ENCODE measurements around the gene SPOCK1. TPM values are rescaled to one million over a fixed set of nuclear protein-coding genes. Genes with fewer than 3 reads are reported as not detected.

The SPOCK1 gene
- total and polyA plus RNA-seq, 7 donors, result 4.2 to 52.7 (median 16.0) TPM

GRCh38 chr5:137097203-137097602 lies 401.9 kb downstream of the SPOCK1 start:
- TF ChIP-seq, protein P1, sequence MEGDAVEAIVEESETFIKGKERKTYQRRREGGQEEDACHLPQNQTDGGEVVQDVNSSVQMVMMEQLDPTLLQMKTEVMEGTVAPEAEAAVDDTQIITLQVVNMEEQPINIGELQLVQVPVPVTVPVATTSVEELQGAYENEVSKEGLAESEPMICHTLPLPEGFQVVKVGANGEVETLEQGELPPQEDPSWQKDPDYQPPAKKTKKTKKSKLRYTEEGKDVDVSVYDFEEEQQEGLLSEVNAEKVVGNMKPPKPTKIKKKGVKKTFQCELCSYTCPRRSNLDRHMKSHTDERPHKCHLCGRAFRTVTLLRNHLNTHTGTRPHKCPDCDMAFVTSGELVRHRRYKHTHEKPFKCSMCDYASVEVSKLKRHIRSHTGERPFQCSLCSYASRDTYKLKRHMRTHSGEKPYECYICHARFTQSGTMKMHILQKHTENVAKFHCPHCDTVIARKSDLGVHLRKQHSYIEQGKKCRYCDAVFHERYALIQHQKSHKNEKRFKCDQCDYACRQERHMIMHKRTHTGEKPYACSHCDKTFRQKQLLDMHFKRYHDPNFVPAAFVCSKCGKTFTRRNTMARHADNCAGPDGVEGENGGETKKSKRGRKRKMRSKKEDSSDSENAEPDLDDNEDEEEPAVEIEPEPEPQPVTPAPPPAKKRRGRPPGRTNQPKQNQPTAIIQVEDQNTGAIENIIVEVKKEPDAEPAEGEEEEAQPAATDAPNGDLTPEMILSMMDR (IDR thresholded peaks at IDR 0.05), result no peak
- no peak for DNase-seq
- H3K27ac ChIP-seq, result no peak overlapping the region
- 78 to 91% (median 91%) methylated on average over 3 of the region's 3 CpGs for WGBS, 3 donors
- no peaks in the 10 kb centered on the region for H3K27me3 ChIP-seq (ENCODE audit: insufficient read depth in 3 of 3, low read length in 2 of 3)
- no peak overlapping the region for H3K4me3 ChIP-seq
- no peaks in the 10 kb centered on the region for H3K4me1 ChIP-seq
- no peaks in the 10 kb centered on the region for H3K36me3 ChIP-seq (ENCODE audit: insufficient read depth in 1 of 2, low read depth in 1 of 2)
- no peaks in the 10 kb centered on the region for H3K9me3 ChIP-seq
- intact Hi-C loops (cut with DNase I), result no loop called here
- no peak for ATAC-seq

DNA sequence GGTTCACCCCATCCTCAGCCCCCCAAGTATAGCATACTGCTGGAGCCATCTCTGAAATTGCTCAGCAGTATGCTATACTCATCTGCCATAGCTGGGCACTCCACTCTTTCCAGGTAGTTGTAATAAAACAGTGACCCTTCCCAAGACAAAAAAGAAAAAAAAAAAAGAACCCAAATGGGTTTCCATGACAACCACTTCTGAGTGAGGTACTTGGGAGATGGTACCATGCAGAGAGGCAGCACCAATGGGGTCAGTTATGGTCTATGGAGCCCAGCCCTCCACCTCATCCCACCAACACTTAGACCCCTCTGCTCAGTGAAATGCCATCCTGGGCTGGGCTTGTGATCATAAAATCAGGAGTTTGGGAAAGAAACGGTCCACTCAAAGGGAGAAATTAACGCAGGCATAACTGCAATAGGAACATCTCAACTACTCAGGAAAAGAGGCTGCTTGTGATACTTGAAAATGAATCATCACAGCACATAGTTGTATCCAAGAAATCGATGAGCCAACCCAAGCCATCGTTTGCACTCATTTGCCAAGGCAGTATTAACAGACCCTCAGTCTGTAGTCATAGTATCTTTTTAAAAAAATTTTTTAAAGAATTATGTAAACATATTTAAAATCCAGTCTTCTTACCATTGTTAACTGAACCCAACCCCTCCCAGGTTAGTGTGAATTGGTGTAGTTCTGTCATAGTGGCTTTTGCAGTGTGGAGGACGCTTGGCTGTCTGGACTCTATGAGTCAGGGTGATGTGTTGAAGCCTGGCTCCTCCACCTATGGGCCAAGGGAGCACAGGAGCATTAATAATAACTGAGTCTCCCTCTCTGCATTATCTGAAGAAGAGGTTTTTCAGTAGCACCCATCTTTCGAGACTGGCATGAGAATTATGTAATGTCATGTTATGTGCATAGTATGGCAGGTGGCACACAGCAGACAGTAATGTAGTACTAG lies 402.7 kb downstream of the SPOCK1 start:
- no peaks in the 10 kb centered on the region for H3K4me1 ChIP-seq
- no peak overlapping the region for H3K4me3 ChIP-seq
- TF ChIP-seq, protein P1 (IDR thresholded peaks at IDR 0.05), result no peak
- no peaks in the 10 kb centered on the region for H3K9me3 ChIP-seq
- DNase-seq (no peak), ATAC-seq (no peak)
- no peak overlapping the region for H3K27ac ChIP-seq
- 85 to 90% (median 89%) methylated on average over 6 of the region's 6 CpGs for WGBS, 3 donors
- no peaks in the 10 kb centered on the region for H3K36me3 ChIP-seq (ENCODE audit: insufficient read depth in 1 of 2, low read depth in 1 of 2)
- intact Hi-C loops (cut with DNase I), result no loop called here
- no peaks in the 10 kb centered on the region for H3K27me3 ChIP-seq (ENCODE audit: insufficient read depth in 3 of 3, low read length in 2 of 3)

- Histone ChIP-seq H3K4me1 (no peaks in the 10 kb centered on the region), H3K4me3 (no peak overlapping the region), H3K36me3 (ENCODE audit: insufficient read depth in 1 of 2, low read depth in 1 of 2) (no peaks in the 10 kb centered on the region), H3K27ac (no peak overlapping the region), H3K27me3 (ENCODE audit: insufficient read depth in 3 of 3, low read length in 2 of 3) (no peaks in the 10 kb centered on the region), H3K9me3 (no peaks in the 10 kb centered on the region)
- DNase-seq, result no peak
- ATAC-seq, result no peak
- TF ChIP-seq, protein P1 (IDR thresholded peaks at IDR 0.05), result no peak
- intact Hi-C loops (cut with DNase I), result no loop called here
Measured at GRCh38 chr5:137095597-137095996, 403.5 kb downstream of the SPOCK1 start.

GRCh38 chr5:137092831-137093230 lies 406.3 kb downstream of the SPOCK1 start:
- intact Hi-C loops (cut with DNase I), result no loop called here
- DNase-seq, result no peak
- 71 to 77% (median 73%) methylated on average over 3 of the region's 3 CpGs for WGBS, 3 donors
- Histone ChIP-seq H3K4me1 (no peaks in the 10 kb centered on the region), H3K36me3 (ENCODE audit: insufficient read depth in 1 of 2, low read depth in 1 of 2) (no peaks in the 10 kb centered on the region), H3K4me3 (no peak overlapping the region), H3K9me3 (no peaks in the 10 kb centered on the region), H3K27me3 (ENCODE audit: insufficient read depth in 3 of 3, low read length in 2 of 3) (no peaks in the 10 kb centered on the region), H3K27ac (no peak overlapping the region)
- TF ChIP-seq, protein P1 (IDR thresholded peaks at IDR 0.05), result no peak
- no peak for ATAC-seq
